GM21576 (cell line): Measurements from ENCODE around the gene TMEM88.

ENCODE experiments used
- ATAC-seq: cut with Tn5 transposase; IDR thresholded peaks from one replicate; pipeline ENCODE4 v1.9.1; 2021; ENCODE audit warnings: mild to moderate bottlenecking, moderate library complexity; ENCODE audit not compliant: unreplicated experiment

Gene TMEM88

GRCh38 chr17:7833011-7833794 is 21.7 kb upstream of the TMEM88 start:
- no peak for ATAC-seq

GRCh38 chr17:7833795-7834541 is 20.9 kb upstream of the TMEM88 start, which contains the start of gene KDM6B:
KDM6B (plus strand) TSS chr17:7834217; CDS start chr17:7845555, 11,338 bp downstream.
- ATAC-seq: peak; percentile 39

- ATAC-seq: no peak
Observed at GRCh38 chr17:7834542-7834956, 20.3 kb upstream of the TMEM88 start.

- ATAC-seq: peak; percentile 36
Observed at GRCh38 chr17:7834957-7835813, 19.7 kb upstream of the TMEM88 start.

GRCh38 chr17:7835814-7836595 is 18.9 kb upstream of the TMEM88 start:
- ATAC-seq: peak; percentile 26

DNA sequence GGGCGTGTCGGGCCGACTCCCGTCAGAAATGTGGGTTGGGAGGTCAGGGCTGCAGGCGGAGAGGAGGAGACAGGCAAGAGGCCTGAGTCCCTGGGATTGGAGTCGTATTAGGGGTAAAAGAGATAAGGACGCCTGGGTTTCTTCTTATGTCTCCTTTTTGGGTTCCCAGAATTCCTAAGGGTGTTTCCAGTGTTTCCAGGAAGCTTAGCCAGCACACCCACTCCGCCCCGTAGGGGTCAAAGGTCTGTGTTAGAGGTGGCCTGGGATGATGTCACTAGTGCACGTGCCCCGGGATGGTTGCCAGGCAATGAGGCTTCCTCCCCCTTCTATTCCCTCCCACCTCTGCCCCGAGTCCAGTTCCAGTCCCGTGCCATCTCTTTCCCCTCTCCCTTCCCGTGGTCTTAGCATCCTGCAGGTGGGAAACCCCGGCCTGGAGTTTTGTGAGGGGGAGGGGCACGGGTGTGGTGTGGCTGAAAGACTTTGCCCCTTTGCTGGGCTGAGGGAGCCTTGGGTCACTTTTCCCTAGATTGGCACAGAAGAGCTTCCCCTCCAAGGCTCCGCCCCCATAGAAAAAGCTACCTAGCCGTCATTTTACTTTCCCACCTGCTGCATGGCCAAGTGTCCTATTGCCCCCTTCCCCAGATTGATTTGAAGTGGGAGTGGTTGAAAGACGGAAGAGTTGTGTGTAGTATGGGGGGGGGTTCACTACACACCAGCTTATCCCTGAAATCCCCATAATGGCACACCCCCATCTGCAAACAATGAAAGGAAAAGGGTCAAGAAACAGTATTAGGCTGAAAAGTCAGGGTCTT is 18.1 kb upstream of the TMEM88 start:
- ATAC-seq: no peak

DNA sequence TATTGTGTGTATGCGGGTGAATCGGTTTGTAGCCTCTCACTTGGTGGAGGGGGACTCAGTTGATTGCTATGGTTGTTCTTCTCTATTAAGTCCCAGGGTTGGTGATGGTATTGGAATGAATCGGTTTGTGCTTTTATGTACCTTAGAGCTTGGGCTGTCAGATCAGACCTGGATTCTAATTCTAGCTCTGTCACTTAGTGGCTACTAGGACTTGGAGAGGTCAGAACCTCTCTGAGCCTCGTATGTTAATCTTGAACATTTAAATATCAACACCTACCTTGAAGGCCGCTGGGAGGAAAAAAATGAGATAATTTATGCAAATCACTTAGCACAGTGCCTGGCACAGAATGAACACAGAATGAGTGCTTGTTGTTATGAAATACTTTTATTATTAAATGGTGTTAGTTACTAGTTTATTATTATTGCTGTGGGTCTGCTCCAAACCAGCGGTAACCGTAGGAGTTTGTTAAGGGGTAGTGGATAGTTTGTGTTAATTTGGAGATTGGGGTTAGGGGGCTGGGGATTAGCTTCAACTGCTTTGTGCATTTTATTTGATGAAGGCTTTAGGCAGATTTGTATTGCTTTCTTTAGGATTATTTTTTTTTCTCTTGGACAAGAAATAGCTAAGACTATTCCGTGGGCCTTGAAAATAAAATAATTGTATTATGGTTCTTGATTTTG is 17.3 kb upstream of the TMEM88 start:
- ATAC-seq: no peak

DNA sequence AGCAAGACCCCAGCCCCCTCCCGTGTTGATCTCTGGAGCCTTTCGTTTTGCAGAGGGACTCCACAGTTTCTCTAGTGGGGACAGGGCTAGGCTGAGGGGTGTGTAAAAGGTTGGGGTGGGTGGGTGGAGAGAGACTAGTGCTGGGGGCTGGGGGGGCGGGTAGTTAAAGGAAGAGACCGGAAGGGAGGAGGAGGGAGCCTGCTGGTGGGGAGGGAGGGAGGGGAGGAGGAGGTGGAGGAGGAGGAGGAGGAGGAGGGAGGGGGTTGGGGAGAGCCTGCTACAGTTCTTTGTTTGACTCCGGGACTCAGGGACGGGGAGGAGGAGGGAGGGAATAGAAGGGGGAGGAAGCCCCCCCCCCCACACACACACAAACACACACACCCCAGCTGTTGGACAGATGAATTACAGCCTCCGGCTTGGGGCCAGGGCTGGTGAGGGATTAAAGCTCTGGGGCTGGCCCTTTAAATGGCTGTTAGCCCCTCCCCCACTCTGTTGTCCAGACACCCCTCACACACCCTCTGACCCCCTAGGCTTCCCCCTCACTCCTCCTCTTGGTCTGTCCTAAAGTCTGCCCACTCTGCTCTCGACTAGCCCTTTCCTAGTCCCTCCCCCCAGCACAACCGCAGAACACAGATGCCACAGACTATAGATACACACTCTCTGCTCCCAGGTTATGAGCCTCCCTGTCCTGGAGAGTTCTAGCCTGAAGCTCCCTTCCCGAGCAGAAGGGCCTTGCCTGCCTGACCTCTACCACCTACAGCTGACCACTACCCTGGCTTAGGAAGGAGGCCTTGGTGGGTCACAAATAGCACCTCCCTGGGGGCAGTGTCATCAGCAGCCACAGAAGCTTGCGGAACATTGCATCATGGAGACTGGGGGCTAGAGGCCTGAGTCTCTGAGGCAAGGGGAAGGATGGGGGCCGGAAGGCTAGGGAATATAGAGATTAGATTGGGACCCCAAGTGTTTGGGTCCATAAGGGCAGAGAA is 16.5 kb upstream of the TMEM88 start:
- ATAC-seq: no peak

DNA sequence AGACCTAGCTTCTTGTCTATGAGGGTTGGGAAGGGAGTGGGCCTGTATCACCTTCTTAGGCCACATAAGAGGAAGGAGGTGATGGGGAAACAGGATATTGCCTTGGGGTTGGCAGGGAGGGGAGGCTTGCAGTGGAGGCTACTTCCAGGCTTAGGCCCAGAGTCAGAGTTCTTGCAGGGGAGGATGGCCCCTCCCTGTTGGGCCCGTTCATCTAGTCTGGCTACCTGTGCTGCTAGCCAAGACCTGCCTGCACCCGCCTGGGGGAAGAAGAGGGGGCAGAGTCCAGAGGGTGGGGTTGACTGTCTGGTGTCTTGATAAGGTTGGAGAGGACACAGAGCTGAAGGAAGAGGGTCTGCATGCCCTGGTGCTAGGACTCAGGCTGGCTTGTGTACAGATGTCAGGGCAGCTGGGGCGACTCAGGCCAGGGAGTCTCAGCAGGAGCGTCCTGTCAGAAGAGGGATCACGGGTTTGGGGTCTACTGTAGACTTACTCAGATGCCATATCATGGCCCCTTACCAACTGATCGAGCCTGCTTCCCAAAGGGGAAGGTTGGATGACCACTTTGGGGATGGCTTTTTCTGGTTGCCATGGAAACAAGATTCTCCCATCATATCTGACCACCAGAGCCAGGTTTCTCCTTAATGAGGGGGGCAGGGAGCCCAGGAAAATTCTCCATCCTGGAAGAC is 15.5 kb upstream of the TMEM88 start:
- ATAC-seq: no peak

DNA sequence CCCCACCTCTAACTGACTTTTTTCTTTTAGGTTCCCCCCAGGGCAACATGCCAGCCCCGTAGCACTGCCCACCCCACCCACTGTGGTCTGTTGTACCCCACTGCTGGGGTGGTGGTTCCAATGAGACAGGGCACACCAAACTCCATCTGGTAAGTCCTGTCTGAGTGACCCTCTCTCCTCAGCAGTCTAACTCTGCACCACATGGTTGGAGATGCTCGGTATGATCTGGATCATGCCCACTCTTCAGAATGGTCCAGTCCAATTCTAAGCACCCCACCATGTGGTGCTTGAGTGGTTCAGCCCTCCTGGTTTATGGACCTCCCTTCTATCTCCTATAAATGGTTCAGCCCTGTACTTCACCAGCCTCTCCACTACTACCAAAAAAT is 15.0 kb upstream of the TMEM88 start:
- ATAC-seq: no peak

DNA sequence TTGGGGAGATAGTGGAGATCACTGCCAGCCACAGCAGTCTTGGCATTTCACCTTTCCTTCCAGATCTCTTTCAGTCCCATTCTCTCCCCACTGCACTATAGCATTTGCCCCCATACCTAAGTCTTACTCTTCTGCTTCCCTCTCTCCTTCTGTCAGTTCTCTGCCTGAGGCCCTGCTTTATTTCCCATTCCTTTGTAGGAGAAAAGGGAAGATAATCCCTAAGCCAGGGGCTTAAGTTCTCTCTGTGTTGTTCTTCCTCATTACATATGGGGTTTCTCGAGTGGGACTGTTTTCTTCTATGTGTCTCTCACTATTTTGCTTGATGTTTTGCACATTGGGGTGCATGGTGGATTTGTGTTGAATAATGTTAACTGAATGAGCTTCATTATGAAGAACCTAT is 14.4 kb upstream of the TMEM88 start:
- ATAC-seq: no peak

DNA sequence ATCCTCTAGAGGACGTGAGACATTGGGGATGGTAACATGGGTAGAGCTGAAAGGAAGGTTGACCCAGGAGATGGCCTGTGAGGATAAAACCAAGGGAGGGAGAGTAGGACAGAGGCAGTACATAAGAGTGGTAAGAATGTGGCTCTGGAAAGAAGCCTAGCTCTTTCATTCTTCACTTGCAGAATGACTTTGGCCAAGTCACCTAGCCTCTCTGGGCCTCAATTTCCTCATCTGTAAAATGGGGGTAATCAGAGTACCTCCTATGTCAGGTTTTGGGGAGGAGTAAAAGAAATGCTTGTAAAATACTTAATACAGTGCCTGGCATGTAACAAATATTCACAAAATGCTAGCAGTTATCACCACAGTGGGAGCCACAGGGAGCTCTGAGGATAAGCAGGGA is 14.0 kb upstream of the TMEM88 start:
- no peak for ATAC-seq

DNA sequence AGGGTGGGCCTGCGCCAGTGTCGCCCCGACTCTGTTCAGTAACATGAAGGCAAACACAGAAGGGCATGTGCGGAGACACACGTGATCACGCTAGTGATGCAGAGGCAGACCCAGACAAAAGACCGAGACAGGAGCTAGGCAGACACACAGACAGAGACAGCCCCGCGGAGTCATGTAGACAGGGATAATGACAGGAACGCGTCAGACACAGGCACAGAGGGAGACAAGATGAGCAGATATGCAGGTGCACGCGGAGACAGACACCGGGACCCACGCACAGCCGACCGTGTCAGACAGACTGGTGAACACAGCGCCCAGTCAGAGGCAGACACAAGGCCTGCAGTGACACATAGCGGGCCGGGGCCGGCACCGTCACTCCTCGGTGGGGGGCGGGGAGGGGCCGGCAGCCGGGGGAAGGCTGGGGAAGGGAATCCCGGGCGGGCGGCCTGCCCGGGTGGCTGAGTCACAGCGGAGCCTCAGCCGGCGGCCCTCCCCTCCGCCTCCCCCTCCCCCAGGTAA is 13.4 kb upstream of the TMEM88 start:
- no peak for ATAC-seq

DNA sequence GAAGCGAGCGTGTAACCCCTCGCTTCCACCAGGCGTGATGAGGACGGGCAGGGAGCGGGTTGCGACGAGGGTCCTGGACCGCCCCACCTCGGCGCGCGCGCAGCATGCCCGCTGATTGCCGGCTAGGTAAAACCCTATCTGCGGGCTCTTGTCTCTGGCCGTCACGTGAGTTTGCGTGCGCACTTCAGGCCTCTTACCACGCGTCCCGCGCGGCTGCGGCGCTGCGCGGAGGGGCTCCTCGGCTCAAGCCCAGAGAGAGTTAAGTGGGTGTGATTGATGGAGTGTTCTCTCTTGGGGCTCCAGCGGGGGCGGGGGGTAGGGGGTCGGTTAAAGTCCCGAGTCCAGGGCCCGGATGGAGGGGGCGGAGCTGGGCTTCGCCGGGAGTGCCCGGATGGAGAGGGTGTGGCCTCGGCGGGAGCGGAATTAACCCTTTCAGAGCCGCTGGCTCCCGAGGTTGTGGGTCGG is 12.9 kb upstream of the TMEM88 start:
- ATAC-seq: peak; percentile 14

DNA sequence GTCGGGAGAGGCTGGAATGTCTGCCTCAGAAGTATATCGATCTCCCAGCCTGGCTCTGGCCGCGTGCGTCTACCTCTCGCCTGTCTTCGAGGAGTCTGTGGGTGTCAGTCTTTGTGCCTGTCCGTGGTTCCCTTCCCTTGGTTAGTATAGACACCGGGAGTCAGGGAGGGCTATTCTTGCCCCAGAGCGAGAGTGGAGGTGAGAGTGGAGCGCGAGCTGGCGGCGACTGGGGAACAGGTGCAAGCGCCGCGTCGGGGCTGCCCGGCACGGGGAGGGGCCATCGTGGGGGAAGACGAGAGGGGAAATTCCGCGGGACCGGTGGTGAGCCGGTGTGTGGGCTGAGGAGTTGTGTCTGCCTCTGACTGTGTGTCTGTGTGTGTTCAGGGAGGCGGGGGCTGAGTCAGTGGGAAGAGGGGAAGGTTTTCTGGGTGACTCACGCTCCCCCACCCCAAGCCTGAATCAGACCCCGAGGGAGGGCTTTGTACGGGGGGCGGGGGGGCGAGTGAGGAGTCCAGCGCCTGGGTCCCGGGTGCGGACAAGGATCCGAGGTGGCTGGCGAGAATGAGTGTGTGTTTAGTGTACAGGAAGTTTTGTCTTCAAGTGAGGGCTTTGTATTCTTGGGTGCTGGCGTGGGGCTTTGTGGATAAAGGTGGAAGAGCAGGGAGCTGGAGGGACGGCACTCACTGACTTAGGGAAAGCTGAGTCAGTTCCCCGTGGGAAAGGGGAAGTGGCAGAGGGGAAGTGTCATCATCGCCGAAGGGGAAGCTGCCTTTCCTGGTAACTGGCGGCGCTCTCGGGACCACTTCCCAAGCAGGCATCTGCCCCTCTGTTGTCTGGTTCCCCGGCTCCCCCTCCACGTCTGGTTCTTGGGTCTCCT is 12.2 kb upstream of the TMEM88 start:
- ATAC-seq: peak; percentile 25

- ATAC-seq: no peak
Observed at GRCh38 chr17:7843257-7843535, 11.7 kb upstream of the TMEM88 start.
